GM12878 (cell line): ENCODE results near the gene IFI35. TPM values are rescaled to one million over a fixed set of nuclear protein-coding genes. Genes with fewer than 3 reads are reported as not detected.

Experiments
- ATAC-seq: fragments of 200-7000 bp; cut with Tn5 transposase; 3 replicates; pipeline ENCODE4 v1.9.1; 2020; ENCODE audit warnings: mild to moderate bottlenecking, moderate library complexity
- BruUV-seq: library from RNA; stranded (reverse); fragments of 400-500 nt; replicated peaks from 2 replicates; lab custom pipeline; 2021; lab: Mats Ljungman, UMichigan
- CTCF ChIA-PET: fragments of 300-600 bp; sonication (Branson Sonifier 250); formaldehyde crosslinking; extraction: SDS; loops from one replicate; lab custom pipeline; 2021; ENCODE audit warnings: inconsistent platforms; lab: Yijun Ruan, JAX
- POLR2A ChIA-PET: fragments of 350-600 bp; formaldehyde crosslinking; extraction: SDS; loops from one replicate; lab custom pipeline; 2021; ENCODE audit warnings: inconsistent platforms; lab: Charles Lee
- RAD21 ChIA-PET: fragments of 300-600 bp; sonication (Branson Sonifier 250); formaldehyde crosslinking; loops from one replicate; lab custom pipeline; 2023; ENCODE audit warnings: antibody characterized with exemption; ENCODE audit not compliant: unreplicated experiment; lab: Charles Lee
- SMC1A ChIA-PET: fragments of 300-600 bp; sonication (Branson Sonifier 250); formaldehyde crosslinking; loops from one replicate; lab custom pipeline; 2023; ENCODE audit not compliant: unreplicated experiment, uncharacterized antibody; lab: Charles Lee
- DNase-seq: peaks from one replicate; pipeline ENCODE4 v3.0.0-alpha.2; 2011; ENCODE audit warnings: low read depth, low spot score
- FAIRE-seq: peaks from 3 replicates; lab custom pipeline; 2011; peaks lifted over from hg19 to GRCh38; lab: Jason Lieb, UNC
- H2AFZ ChIP-seq: 2 replicates; pipeline ENCODE4 v1.6.0; 2011; ENCODE audit warnings: low read depth, low read length, control low read depth; ENCODE audit not compliant: control insufficient read depth
- H3K27ac ChIP-seq: 2 replicates; pipeline ENCODE4 v1.5.1; 2011; ENCODE audit warnings: control low read depth; ENCODE audit not compliant: control insufficient read depth, insufficient read depth
- H3K27me3 ChIP-seq, 2 experiments: replicated peaks in 1 of 2; 2 replicates each; pipeline versions ENCODE4 v1.6.0 to v1.6.1; 2011; ENCODE audit warnings: low read length in 1 of 2; ENCODE audit not compliant: control insufficient read depth in 2 of 2, insufficient read depth in 2 of 2
- H3K36me3 ChIP-seq, 2 experiments: 2 replicates each; pipeline ENCODE4 v1.5.1; 2011; ENCODE audit warnings: low read length in 1 of 2; ENCODE audit not compliant: control insufficient read depth in 2 of 2, insufficient read depth in 2 of 2
- H3K4me1 ChIP-seq: 2 replicates; pipeline ENCODE4 v1.6.1; 2011; ENCODE audit warnings: mild to moderate bottlenecking, low read length, moderate library complexity, mixed read lengths; ENCODE audit not compliant: control insufficient read depth, insufficient read depth
- H3K4me2 ChIP-seq: 2 replicates; pipeline ENCODE4 v1.6.0; 2011; ENCODE audit warnings: control low read depth; ENCODE audit not compliant: control insufficient read depth, insufficient read depth
- H3K4me3 ChIP-seq: fragments of 200-600 bp; sonication (generic); 2 replicates; pipeline ENCODE4 v1.5.1; 2016
- H3K79me2 ChIP-seq: 2 replicates; pipeline ENCODE4 v1.6.0; 2011; ENCODE audit warnings: low read length; ENCODE audit not compliant: control insufficient read depth, insufficient read depth
- H3K9ac ChIP-seq: 2 replicates; pipeline ENCODE4 v1.8.0; 2011; ENCODE audit warnings: low read length, control low read depth, mixed read lengths; ENCODE audit not compliant: control insufficient read depth, insufficient read depth
- H3K9me3 ChIP-seq: replicated peaks from 3 replicates; pipeline ENCODE4 v1.5.1; 2011; ENCODE audit warnings: mild to moderate bottlenecking, low read length; ENCODE audit not compliant: control insufficient read depth, insufficient read depth
- H4K20me1 ChIP-seq: 2 replicates; pipeline ENCODE4 v1.6.0; 2011; ENCODE audit not compliant: control insufficient read depth, insufficient read depth
- E4F1 ChIP-seq: fragments of 450-650 bp; IDR thresholded peaks from 2 replicates; pipeline ENCODE4 v1.6.1; 2018; ENCODE audit warnings: borderline replicate concordance, mild to moderate bottlenecking; ENCODE audit not compliant: partially characterized antibody
- EP300 ChIP-seq, 2 experiments: fragments of 150-350 bp in 1 of 2; IDR thresholded peaks; 2 replicates each; pipeline ENCODE4 v1.6.1; 2011 to 2012; ENCODE audit warnings: low read depth in 2 of 2, low read length in 2 of 2, borderline replicate concordance in 1 of 2, improper control_type of control experiment in 1 of 2, inconsistent platforms in 1 of 2; ENCODE audit not compliant: control insufficient read depth in 1 of 2
- FOXK2 ChIP-seq: fragments of 450-650 bp; IDR thresholded peaks from 2 replicates; pipeline ENCODE4 v1.6.1; 2017; ENCODE audit warnings: mild to moderate bottlenecking, moderate library complexity
- FOXM1 ChIP-seq: IDR thresholded peaks from 2 replicates; pipeline ENCODE4 v1.6.1; 2012; ENCODE audit warnings: low read depth, mild to moderate bottlenecking, inconsistent platforms, low read length, moderate library complexity
- KDM1A ChIP-seq: fragments of 200-600 bp; sonication (generic); IDR thresholded peaks from 2 replicates; pipeline ENCODE4 v1.6.1; 2016; ENCODE audit warnings: borderline replicate concordance
- LARP7 ChIP-seq: fragments of 450-650 bp; IDR thresholded peaks from 2 replicates; pipeline ENCODE4 v1.6.1; 2017; ENCODE audit warnings: mild to moderate bottlenecking
- MYB ChIP-seq: fragments of 150-350 bp; IDR thresholded peaks from 2 replicates; pipeline ENCODE4 v1.6.1; 2014; ENCODE audit warnings: mild to moderate bottlenecking, low read depth, low read length, borderline replicate concordance
- PAX5 ChIP-seq: IDR thresholded peaks from 2 replicates; pipeline ENCODE4 v1.6.1; 2011; ENCODE audit warnings: low read depth, low read length, borderline replicate concordance
- RAD51 ChIP-seq: fragments of 450-650 bp; IDR thresholded peaks from 2 replicates; pipeline ENCODE4 v1.6.1; 2016; ENCODE audit warnings: moderate library complexity, mild to moderate bottlenecking, inconsistent platforms
- SMAD5 ChIP-seq: IDR thresholded peaks from 2 replicates; pipeline ENCODE4 v1.6.1; 2016; ENCODE audit warnings: antibody characterized with exemption, low read depth
- SREBF1 ChIP-seq: IDR thresholded peaks from 2 replicates; pipeline ENCODE4 v1.6.1; 2012; ENCODE audit warnings: mild to moderate bottlenecking, low read length
- TCF7 ChIP-seq: IDR thresholded peaks from 2 replicates; pipeline ENCODE4 v1.6.1; 2014; ENCODE audit warnings: antibody characterized with exemption, borderline replicate concordance
- ZNF384 ChIP-seq: IDR thresholded peaks from 2 replicates; pipeline ENCODE4 v1.6.1; 2012; ENCODE audit warnings: low read depth, mild to moderate bottlenecking, low read length, improper control_type of control experiment, borderline replicate concordance
- WGBS: methylation state at CpG from one replicate; pipeline ENCODE4 v1.1.6; 2016; ENCODE audit warnings: low lambda C conversion rate; ENCODE audit not compliant: insufficient replicate concordance, insufficient coverage; ENCODE audit errors: missing lambda C conversion rate; 5-methylcytosine and 5-hydroxymethylcytosine counted together
- in situ Hi-C: fragments of 300-500 bp; cut with MboI; formaldehyde crosslinking; loops from 9 replicates; pipeline ENCODE4 v1.14.3; 2018; ENCODE audit warnings: mixed read lengths
- intact Hi-C: fragments of 100-400 bp; cut with micrococcal nuclease; formaldehyde crosslinking; loops from one replicate; pipeline ENCODE4 v1.14.2; 2022; ENCODE audit not compliant: unreplicated experiment
- polyA plus RNA-seq, 11 experiments: library from polyadenylated mRNA; depleted of rRNA in 4 of 11; unstranded in 6 of 11; stranded (reverse) in 5 of 11; fragments of >200 nt; fragmentation: Nextera tagmentation in 4 of 11; fragmentation: Illumina TruSeq in 1 of 11; extraction: Ambion mirVana in 4 of 11; extraction: Trizol in 1 of 11; gene quantifications; 1 replicate in 1 of 11; 2 replicates in 10 of 11; pipeline versions ENCODE4 v1.2.1 to v1.2.3, GENCODE V29; 2011 to 2016; ENCODE audit warnings: inconsistent platforms in 2 of 11, missing spikeins in 2 of 11, low read depth in 1 of 11
- total RNA-seq, 4 experiments: library from RNA; depleted of rRNA in 3 of 4; stranded (reverse); fragments of >200 nt in 3 of 4; fragmentation: Illumina TruSeq in 1 of 4; extraction: Trizol in 1 of 4; gene quantifications; 2 replicates each; pipeline versions ENCODE4 v1.2.1 to v1.2.3, GENCODE V29; 2013 to 2021
- TF ChIP-seq, protein P1 (sequence below), 3 experiments: IDR thresholded peaks in 2 of 3; conservative IDR thresholded peaks in 1 of 3; 2 replicates each; pipeline ENCODE4 v1.5.1; 2011; ENCODE audit warnings: low read depth in 3 of 3, low read length in 3 of 3, mild to moderate bottlenecking in 3 of 3, control low read depth in 2 of 3, moderate library complexity in 2 of 3, inconsistent platforms in 1 of 3, mixed read lengths in 1 of 3; ENCODE audit not compliant: control insufficient read depth in 2 of 3, insufficient read depth in 1 of 3; ENCODE audit errors: extremely low read depth in 1 of 3
- TF ChIP-seq, protein P2 (sequence below): fragments of 450-650 bp; IDR thresholded peaks from 2 replicates; pipeline ENCODE4 v1.6.1; 2016; ENCODE audit warnings: mild to moderate bottlenecking

IFI35 gene
- total and polyA plus RNA-seq, 10 of the 15 experiments (the other 5 are each of a cell fraction or from before 2014, with no cell fraction given): 18.4 to 92.2 (median 65.3) TPM

DNA sequence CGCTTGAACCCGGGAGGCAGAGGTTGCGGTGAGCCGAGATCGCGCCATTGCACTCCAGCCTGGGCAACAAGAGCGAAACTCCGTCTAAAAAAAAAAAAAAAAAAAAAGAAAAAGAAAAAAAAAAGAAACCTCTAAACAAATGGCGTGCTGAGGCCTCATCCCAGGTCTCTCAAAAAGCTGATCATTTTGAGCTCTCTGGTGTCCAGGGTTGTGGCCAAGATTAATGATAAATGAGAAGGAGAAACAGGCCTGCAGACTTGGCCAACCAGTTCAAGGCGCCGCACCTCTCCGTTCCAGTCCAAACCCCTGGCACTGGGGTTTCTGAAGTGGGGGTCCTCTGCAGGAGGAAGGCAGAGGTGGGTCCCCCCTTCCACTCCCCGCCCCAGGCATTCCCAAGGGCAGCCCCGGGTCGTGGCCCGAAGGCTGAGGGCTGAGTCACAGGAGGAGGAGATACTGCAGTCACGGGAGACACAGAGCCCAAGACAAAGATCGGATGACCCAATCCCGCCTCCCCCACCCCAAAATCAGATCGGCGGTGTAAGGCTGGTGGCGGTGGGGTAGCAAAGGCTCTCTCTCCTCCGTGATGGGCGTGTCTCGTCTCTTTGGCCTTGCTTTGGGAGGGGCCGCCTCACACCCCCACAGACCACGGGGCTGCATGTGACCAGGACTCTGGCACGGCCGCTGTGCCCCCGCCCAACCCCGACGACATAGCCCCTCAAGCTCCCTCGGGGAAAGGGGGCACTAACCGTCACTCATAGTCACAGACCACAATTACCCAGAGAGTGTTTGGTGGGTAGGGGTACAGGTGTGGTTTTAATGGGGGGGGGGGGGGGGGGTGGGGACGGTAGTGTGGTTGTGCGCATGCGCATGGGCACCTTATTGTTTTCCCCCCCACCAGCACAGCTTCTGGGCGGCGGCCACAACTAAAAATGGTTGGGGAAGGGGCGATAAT lies 14.5 kb downstream of the IFI35 start:
- no peaks in the 10 kb centered on the region for H3K79me2 ChIP-seq
- POLR2A ChIA-PET: no interaction called here
- TF ChIP-seq FOXK2 (no peak), SREBF1 (no peak), RAD51 (0 out of 2 replicates have a peak, but pooled peaks have one; percentile 29), SMAD5 (no peak), EP300 (IDR thresholded peaks at IDR 0.05; ENCODE audit: borderline replicate concordance in 1 of 2, control insufficient read depth in 1 of 2, low read depth in 2 of 2, low read length in 2 of 2) (no peak), LARP7 (no peak), KDM1A (no peak), E4F1 (no peak), PAX5 (no peak), MYB (no peak), ZNF384 (no peak), FOXM1 (no peak), TCF7 (no peak)
- TF ChIP-seq, protein P1, sequence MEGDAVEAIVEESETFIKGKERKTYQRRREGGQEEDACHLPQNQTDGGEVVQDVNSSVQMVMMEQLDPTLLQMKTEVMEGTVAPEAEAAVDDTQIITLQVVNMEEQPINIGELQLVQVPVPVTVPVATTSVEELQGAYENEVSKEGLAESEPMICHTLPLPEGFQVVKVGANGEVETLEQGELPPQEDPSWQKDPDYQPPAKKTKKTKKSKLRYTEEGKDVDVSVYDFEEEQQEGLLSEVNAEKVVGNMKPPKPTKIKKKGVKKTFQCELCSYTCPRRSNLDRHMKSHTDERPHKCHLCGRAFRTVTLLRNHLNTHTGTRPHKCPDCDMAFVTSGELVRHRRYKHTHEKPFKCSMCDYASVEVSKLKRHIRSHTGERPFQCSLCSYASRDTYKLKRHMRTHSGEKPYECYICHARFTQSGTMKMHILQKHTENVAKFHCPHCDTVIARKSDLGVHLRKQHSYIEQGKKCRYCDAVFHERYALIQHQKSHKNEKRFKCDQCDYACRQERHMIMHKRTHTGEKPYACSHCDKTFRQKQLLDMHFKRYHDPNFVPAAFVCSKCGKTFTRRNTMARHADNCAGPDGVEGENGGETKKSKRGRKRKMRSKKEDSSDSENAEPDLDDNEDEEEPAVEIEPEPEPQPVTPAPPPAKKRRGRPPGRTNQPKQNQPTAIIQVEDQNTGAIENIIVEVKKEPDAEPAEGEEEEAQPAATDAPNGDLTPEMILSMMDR (IDR thresholded peaks at IDR 0.05 in 2 of 3, conservative IDR thresholded peaks at IDR 0.05 in 1 of 3; ENCODE audit: control insufficient read depth in 2 of 3, extremely low read depth in 1 of 3, insufficient read depth in 1 of 3, low read depth in 3 of 3, low read length in 3 of 3): no peak
- TF ChIP-seq, protein P2, sequence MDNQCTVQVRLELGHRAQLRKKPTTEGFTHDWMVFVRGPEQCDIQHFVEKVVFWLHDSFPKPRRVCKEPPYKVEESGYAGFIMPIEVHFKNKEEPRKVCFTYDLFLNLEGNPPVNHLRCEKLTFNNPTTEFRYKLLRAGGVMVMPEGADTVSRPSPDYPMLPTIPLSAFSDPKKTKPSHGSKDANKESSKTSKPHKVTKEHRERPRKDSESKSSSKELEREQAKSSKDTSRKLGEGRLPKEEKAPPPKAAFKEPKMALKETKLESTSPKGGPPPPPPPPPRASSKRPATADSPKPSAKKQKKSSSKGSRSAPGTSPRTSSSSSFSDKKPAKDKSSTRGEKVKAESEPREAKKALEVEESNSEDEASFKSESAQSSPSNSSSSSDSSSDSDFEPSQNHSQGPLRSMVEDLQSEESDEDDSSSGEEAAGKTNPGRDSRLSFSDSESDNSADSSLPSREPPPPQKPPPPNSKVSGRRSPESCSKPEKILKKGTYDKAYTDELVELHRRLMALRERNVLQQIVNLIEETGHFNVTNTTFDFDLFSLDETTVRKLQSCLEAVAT: peak; percentile 71; the same call in 1 of the 2 replicates

More for the DNA sequence above, 14.5 kb downstream of the IFI35 start:
- no TSS peak for BruUV-seq
- Histone ChIP-seq H3K9ac (no peak overlapping the region), H4K20me1 (no peaks in the 10 kb centered on the region), H2AFZ (peak overlapping the region; percentile 93), H3K4me3 (peak overlapping the region; percentile 88; the same call in 1 of the 2 replicates), H3K4me1 (peaks cover 10% of the 10 kb centered on the region; the same call in 1 of the 2 replicates), H3K27me3 (no peaks in the 10 kb centered on the region), H3K4me2 (peak overlapping the region; percentile 78), H3K36me3 (no peaks in the 10 kb centered on the region), H3K9me3 (no peaks in the 10 kb centered on the region), H3K27ac (no peak overlapping the region)
- ChIA-PET SMC1A (no interaction called here), CTCF (no interaction called here), RAD21 (no interaction called here)
- intact Hi-C loops: loop anchor here (5.0 kb wide), 1 partner anchor 311 kb away; no protein-coding TSS in a partner anchor
- ATAC-seq (0 out of 3 replicates have a peak, but pooled peaks have one; percentile 2), DNase-seq (no peak), FAIRE-seq (no peak)
- in situ Hi-C loops: loop anchor here (10.0 kb wide), 1 partner anchor 194 kb away; the partner anchor contains the start of gene TMEM106A
- WGBS: 37% methylated on average over 25 of the region's 40 CpGs
